HFFc6 (cell line): Measurements from ENCODE around the gene TXK. TPM values are rescaled to one million over a fixed set of nuclear protein-coding genes. Genes with fewer than 3 reads are reported as not detected.

Source experiments
- DNase-seq: peaks from one replicate; pipeline ENCODE4 v3.0.0-alpha.2; 2018
- H3K27ac Mint-ChIP-seq: 2 replicates; pipeline ENCODE4 v1.8.0; 2020; ENCODE audit warnings: mild to moderate bottlenecking, mixed read lengths
- H3K27me3 Mint-ChIP-seq: 2 replicates; pipeline ENCODE4 v1.8.0; 2021; ENCODE audit warnings: mild to moderate bottlenecking, moderate library complexity, mixed read lengths; ENCODE audit not compliant: insufficient read depth
- H3K36me3 Mint-ChIP-seq: 2 replicates; pipeline ENCODE4 v1.8.0; 2021; ENCODE audit warnings: low read depth, mixed read lengths
- H3K4me1 Mint-ChIP-seq: 2 replicates; pipeline ENCODE4 v1.8.0; 2020; ENCODE audit warnings: low read depth, mixed read lengths
- H3K4me3 Mint-ChIP-seq: 2 replicates; pipeline ENCODE4 v1.8.0; 2020; ENCODE audit warnings: mild to moderate bottlenecking, moderate library complexity, mixed read lengths
- H3K9me3 Mint-ChIP-seq: 2 replicates; pipeline ENCODE4 v1.8.0; 2020; ENCODE audit warnings: mild to moderate bottlenecking, mixed read lengths
- total RNA-seq, 6 experiments: library from RNA; stranded (reverse); fragmentation: NEBNext Ultra II Directional; extraction: Animal tissue kit (Norgen Biotek cat#: 25700); gene quantifications; 2 replicates in 1 of 6; 3 replicates in 5 of 6; pipeline ENCODE4 v1.2.3, GENCODE V29; 2021
- TF ChIP-seq, protein P1 (sequence below): fragments of 200-600 bp; sonication (generic); IDR thresholded peaks from 2 replicates; pipeline ENCODE4 v1.5.0; 2021; ENCODE audit warnings: antibody characterized with exemption, mild to moderate bottlenecking

Gene TXK
- total RNA-seq, 6 experiments from 2014 or later = not detected

DNA sequence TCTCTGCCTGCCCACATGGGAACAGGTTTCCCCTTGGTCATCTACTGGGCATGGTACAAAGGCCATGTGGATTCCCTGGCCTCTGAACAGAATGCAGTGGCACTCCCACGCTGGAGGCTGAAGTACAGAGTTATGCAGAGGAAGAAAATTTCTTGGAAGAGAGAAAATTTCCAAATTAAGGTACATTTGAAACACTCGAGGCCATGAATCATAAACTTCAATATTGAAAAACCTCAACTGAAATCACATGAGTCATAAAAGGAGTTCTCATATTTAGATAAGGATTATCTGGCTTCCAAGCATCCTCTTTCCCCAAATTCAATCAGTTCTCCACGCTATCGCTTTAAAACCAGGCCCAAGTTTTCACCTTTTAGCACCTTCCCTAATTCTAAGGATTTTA is 28.1 kb upstream of the TXK start:
- Mint-ChIP-seq H3K27me3 (peaks cover 4% of the 10 kb centered on the region; the same call in 1 of the 2 replicates), H3K27ac (peak overlapping the region; percentile 26; the same call in 1 of the 2 replicates), H3K9me3 (no peaks in the 10 kb centered on the region), H3K4me1 (peaks cover 16% of the 10 kb centered on the region), H3K4me3 (no peak overlapping the region), H3K36me3 (no peaks in the 10 kb centered on the region)
- peak; percentile 1 for DNase-seq
- TF ChIP-seq, protein P1, sequence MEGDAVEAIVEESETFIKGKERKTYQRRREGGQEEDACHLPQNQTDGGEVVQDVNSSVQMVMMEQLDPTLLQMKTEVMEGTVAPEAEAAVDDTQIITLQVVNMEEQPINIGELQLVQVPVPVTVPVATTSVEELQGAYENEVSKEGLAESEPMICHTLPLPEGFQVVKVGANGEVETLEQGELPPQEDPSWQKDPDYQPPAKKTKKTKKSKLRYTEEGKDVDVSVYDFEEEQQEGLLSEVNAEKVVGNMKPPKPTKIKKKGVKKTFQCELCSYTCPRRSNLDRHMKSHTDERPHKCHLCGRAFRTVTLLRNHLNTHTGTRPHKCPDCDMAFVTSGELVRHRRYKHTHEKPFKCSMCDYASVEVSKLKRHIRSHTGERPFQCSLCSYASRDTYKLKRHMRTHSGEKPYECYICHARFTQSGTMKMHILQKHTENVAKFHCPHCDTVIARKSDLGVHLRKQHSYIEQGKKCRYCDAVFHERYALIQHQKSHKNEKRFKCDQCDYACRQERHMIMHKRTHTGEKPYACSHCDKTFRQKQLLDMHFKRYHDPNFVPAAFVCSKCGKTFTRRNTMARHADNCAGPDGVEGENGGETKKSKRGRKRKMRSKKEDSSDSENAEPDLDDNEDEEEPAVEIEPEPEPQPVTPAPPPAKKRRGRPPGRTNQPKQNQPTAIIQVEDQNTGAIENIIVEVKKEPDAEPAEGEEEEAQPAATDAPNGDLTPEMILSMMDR = no peak

DNA sequence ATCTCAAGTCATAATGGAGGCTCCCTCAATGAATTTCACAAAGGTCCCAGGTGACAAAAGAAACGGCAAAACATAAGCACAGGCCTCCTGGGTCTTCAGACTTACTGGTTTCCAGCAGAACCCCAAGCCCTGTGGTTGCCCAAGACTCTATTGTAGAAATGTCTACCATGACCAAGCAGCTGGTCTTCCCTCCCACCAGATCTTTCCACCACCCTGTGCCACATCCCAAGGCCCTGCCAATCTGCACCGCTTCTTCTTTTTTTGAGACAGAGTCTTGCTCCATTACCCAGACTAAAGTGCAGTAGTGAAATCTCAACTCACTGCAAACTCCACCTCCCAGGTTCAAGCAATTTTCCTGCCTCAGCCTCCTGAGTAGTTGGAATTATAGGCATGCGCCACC is 23.2 kb upstream of the TXK start:
- no peak overlapping the region for H3K4me3 Mint-ChIP-seq
- H3K27me3 Mint-ChIP-seq = peaks cover 6% of the 10 kb centered on the region; the same call in 1 of the 2 replicates
- H3K4me1 Mint-ChIP-seq = peaks cover 11% of the 10 kb centered on the region
- DNase-seq = no peak
- H3K36me3 Mint-ChIP-seq = no peaks in the 10 kb centered on the region
- peaks cover 15% of the 10 kb centered on the region for H3K9me3 Mint-ChIP-seq
- no peak overlapping the region for H3K27ac Mint-ChIP-seq
- TF ChIP-seq, protein P1 = no peak

DNA sequence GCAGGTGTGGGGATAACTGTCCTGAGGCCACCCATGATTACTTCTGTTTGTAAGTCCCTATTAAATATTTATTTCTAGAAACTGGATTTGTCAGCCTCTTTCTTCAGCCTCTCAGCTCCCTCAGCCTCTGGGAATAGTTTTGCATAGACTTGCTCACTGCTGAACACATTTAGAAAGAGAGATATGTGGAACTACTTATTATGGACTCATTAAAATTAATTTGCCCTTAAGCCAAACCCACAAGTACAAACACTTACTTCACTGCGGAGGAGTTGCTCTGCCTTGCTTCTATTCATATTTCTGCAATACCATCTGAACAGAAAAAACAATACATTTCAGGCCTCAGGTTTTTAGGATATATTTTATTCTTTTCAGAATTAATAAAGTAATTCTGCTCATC is 22.4 kb upstream of the TXK start:
- no peak for DNase-seq
- Mint-ChIP-seq H3K4me1 (peaks cover 3% of the 10 kb centered on the region; the same call in 1 of the 2 replicates), H3K27ac (no peak overlapping the region), H3K9me3 (peaks cover 15% of the 10 kb centered on the region), H3K27me3 (peaks cover 6% of the 10 kb centered on the region; the same call in 1 of the 2 replicates), H3K4me3 (no peak overlapping the region), H3K36me3 (no peaks in the 10 kb centered on the region)
- TF ChIP-seq, protein P1 = no peak

DNA sequence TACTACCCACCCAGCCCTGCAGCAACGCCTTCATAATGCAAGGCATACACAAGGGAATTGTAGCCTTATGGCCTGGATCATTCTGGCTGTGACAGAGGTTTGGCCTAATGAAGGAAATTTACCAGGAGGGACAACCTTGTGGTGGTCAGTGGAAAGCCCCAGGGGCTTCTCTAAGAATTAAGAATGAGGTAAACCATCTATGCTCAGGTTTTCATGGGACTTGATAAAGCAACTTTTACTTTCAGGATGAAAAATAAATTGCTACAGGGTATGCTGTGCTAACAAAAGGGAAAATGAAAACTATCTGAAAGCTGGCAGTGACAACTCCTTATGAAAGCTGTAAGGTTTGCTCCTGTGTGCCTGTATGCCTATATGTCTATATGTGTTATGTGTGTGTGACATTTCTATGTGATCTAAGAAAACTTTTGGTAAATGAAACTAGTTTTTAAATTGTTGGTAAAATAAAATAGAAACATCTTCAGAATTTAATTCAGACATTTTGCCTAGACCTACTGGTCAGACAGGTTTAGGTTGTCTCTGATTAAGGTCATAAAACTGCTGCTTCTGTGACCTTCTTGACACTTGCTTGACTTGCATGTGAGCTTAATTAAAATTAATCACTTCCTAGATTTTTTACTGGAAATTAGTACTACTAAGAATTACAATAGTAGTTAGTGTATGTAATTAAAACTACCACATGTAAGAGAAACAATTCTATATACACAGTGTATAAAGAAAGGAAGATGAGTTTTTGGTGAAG is 19.9 kb upstream of the TXK start:
- TF ChIP-seq, protein P1 = no peak
- H3K36me3 Mint-ChIP-seq = no peaks in the 10 kb centered on the region
- no peak overlapping the region for H3K27ac Mint-ChIP-seq
- H3K9me3 Mint-ChIP-seq = peaks cover 15% of the 10 kb centered on the region
- H3K4me1 Mint-ChIP-seq = no peaks in the 10 kb centered on the region
- H3K4me3 Mint-ChIP-seq = no peak overlapping the region
- DNase-seq = no peak
- H3K27me3 Mint-ChIP-seq = peaks cover 10% of the 10 kb centered on the region; the same call in 1 of the 2 replicates

- no peak overlapping the region for H3K27ac Mint-ChIP-seq
- peaks cover 15% of the 10 kb centered on the region for H3K9me3 Mint-ChIP-seq
- TF ChIP-seq, protein P1 = no peak
- DNase-seq = no peak
- no peak overlapping the region for H3K4me3 Mint-ChIP-seq
- H3K36me3 Mint-ChIP-seq = no peaks in the 10 kb centered on the region
- H3K27me3 Mint-ChIP-seq = peaks cover 9% of the 10 kb centered on the region; the same call in 1 of the 2 replicates
- H3K4me1 Mint-ChIP-seq = no peaks in the 10 kb centered on the region
Measured at GRCh38 chr4:48152259-48152658, 18.2 kb upstream of the TXK start.
